Muscle layer of duodenum (tissue), 2 donors: ENCODE data around the gene CFL2.

Experiments
- H3K27ac ChIP-seq: one replicate; pipeline ENCODE4 v1.7.0; 2013; ENCODE audit warnings: mild to moderate bottlenecking, low read length
- H3K27me3 ChIP-seq: one replicate; pipeline ENCODE4 v1.7.0; 2013; ENCODE audit warnings: low read depth, mild to moderate bottlenecking, control low read depth, low read length
- H3K36me3 ChIP-seq, 2 donors: one replicate each; pipeline ENCODE4 v1.7.0; 2013; ENCODE audit warnings: low read length in 2 of 2, control low read depth in 1 of 2, mild to moderate bottlenecking in 1 of 2; ENCODE audit not compliant: insufficient read depth in 2 of 2, control insufficient read depth in 1 of 2
- H3K4me1 ChIP-seq, 2 donors: one replicate each; pipeline ENCODE4 v1.7.0; 2013; ENCODE audit warnings: low read length in 2 of 2, mild to moderate bottlenecking in 2 of 2, control low read depth in 1 of 2, moderate library complexity in 1 of 2; ENCODE audit not compliant: insufficient read depth in 2 of 2, control insufficient read depth in 1 of 2
- H3K4me3 ChIP-seq, 2 donors: one replicate each; pipeline ENCODE4 v1.7.0; 2013; ENCODE audit warnings: low read length in 2 of 2, low read depth in 1 of 2, mild to moderate bottlenecking in 1 of 2
- H3K9me3 ChIP-seq, 2 donors: one replicate each; pipeline ENCODE4 v1.7.0; 2013; ENCODE audit warnings: low read length in 2 of 2, control low read depth in 1 of 2, mild to moderate bottlenecking in 1 of 2; ENCODE audit not compliant: control insufficient read depth in 1 of 2
- donor health status: healthy.

Gene CFL2

GRCh38 chr14:34688470-34689206, 25.8 kb downstream of the CFL2 start:
- H3K4me1 ChIP-seq = no peaks in the 10 kb centered on the region
- no peak overlapping the region for H3K4me3 ChIP-seq
- no peaks in the 10 kb centered on the region for H3K27me3 ChIP-seq
- no peaks in the 10 kb centered on the region for H3K9me3 ChIP-seq
- no peaks in the 10 kb centered on the region for H3K36me3 ChIP-seq
- no peak overlapping the region for H3K27ac ChIP-seq

GRCh38 chr14:34685819-34686428, 28.5 kb downstream of the CFL2 start:
- Histone ChIP-seq H3K36me3 (no peaks in the 10 kb centered on the region), H3K4me1 (no peaks in the 10 kb centered on the region), H3K4me3 (no peak overlapping the region), H3K27ac (no peak overlapping the region), H3K27me3 (no peaks in the 10 kb centered on the region), H3K9me3 (no peaks in the 10 kb centered on the region)

GRCh38 chr14:34684578-34684977, 29.8 kb downstream of the CFL2 start:
- H3K36me3 ChIP-seq = no peaks in the 10 kb centered on the region
- no peak overlapping the region for H3K27ac ChIP-seq
- no peaks in the 10 kb centered on the region for H3K4me1 ChIP-seq
- H3K4me3 ChIP-seq = no peak overlapping the region
- no peaks in the 10 kb centered on the region for H3K9me3 ChIP-seq
- H3K27me3 ChIP-seq = no peaks in the 10 kb centered on the region

GRCh38 chr14:34682787-34683321, 31.5 kb downstream of the CFL2 start:
- no peaks in the 10 kb centered on the region for H3K9me3 ChIP-seq
- no peaks in the 10 kb centered on the region for H3K36me3 ChIP-seq
- no peaks in the 10 kb centered on the region for H3K27me3 ChIP-seq
- H3K27ac ChIP-seq = no peak overlapping the region
- no peaks in the 10 kb centered on the region for H3K4me1 ChIP-seq
- no peak overlapping the region for H3K4me3 ChIP-seq

- no peaks in the 10 kb centered on the region for H3K27me3 ChIP-seq
- no peak overlapping the region for H3K27ac ChIP-seq
- no peaks in the 10 kb centered on the region for H3K36me3 ChIP-seq
- H3K4me1 ChIP-seq = no peaks in the 10 kb centered on the region
- H3K9me3 ChIP-seq = no peaks in the 10 kb centered on the region
- H3K4me3 ChIP-seq = no peak overlapping the region
Observed at GRCh38 chr14:34680806-34681479, 33.5 kb downstream of the CFL2 start.

DNA sequence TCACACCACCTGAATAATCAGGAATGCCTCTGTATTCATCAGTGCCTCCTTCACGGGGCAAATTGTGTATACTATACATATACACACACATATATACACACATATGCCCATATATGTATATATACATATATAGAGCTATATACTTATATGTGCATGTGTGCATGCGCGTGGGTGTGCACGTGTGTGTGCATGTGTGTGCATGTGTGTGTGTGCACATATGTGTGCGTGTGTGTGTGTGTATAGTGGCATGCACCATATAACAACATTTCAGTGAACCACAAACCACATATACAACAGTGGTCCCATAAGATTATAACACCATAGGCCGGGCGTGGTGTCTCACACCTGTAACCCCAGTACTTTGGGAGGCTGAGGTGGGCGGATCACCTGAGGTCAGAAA, 35.7 kb downstream of the CFL2 start:
- no peak overlapping the region for H3K4me3 ChIP-seq

GRCh38 chr14:34678306-34678705, 36.1 kb downstream of the CFL2 start:
- Histone ChIP-seq H3K27me3 (no peaks in the 10 kb centered on the region), H3K36me3 (no peaks in the 10 kb centered on the region), H3K27ac (no peak overlapping the region), H3K4me3 (no peak overlapping the region), H3K4me1 (no peaks in the 10 kb centered on the region), H3K9me3 (no peaks in the 10 kb centered on the region)

More for the DNA sequence above, 35.7 kb downstream of the CFL2 start:
- Histone ChIP-seq H3K36me3 (no peaks in the 10 kb centered on the region), H3K27ac (no peak overlapping the region), H3K9me3 (no peaks in the 10 kb centered on the region), H3K4me1 (no peaks in the 10 kb centered on the region), H3K27me3 (no peaks in the 10 kb centered on the region)

DNA sequence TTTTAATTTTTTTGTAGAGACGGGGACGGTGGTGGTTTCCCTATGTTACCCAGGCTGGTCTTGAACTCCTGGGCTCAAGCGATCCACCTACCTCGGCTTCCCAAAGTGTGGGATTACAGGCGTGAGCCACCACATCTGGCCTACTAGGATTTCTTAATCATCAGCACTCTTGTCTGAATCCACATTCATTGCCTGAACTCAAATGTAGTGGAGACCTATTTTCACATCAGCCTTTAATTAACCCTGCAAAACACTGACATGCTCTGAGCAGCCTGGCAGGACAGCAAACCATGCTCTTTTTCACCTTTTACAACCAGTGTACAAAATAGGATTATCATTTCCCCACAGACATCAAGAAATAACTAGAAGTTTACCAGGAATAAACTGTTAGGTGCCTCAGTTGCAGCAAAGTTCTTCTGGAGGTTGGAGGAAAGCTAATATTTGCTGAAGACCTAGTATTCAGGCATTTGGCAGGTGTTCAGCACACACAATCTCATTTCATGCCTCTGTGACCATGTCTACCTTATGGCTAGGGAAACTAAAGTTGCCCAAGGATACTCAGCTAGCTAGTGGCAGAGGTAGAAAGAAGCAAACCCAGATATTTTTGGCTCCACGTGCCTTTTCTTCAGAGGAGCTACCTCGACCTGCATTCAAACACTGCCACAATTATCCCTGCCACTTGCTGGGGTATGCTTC, 37.7 kb downstream of the CFL2 start:
- no peaks in the 10 kb centered on the region for H3K4me1 ChIP-seq
- no peak overlapping the region for H3K4me3 ChIP-seq
- H3K36me3 ChIP-seq = no peaks in the 10 kb centered on the region
- no peak overlapping the region for H3K27ac ChIP-seq
- H3K27me3 ChIP-seq = no peaks in the 10 kb centered on the region
- no peaks in the 10 kb centered on the region for H3K9me3 ChIP-seq

DNA sequence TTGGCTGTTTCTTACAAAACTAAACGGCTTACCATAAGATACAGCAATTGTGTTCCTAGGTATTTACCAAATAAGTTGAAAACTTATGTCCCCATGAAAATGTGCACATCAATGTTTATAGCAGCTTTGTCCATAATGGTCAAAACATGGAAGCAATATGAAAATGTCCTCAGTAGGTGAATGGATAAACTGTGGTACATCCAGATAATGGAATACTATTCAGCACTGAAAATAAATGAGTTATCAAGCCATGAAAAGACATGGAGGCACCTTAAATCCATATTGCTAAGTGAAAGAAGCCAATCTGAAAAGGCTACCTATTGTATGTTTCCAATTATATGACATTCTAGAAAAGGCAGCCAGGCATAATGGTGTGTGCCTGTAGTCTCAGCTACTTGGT, 40.7 kb downstream of the CFL2 start:
- Histone ChIP-seq H3K27me3 (no peaks in the 10 kb centered on the region), H3K4me1 (no peaks in the 10 kb centered on the region), H3K27ac (no peak overlapping the region), H3K36me3 (no peaks in the 10 kb centered on the region), H3K4me3 (no peak overlapping the region), H3K9me3 (no peaks in the 10 kb centered on the region)

DNA sequence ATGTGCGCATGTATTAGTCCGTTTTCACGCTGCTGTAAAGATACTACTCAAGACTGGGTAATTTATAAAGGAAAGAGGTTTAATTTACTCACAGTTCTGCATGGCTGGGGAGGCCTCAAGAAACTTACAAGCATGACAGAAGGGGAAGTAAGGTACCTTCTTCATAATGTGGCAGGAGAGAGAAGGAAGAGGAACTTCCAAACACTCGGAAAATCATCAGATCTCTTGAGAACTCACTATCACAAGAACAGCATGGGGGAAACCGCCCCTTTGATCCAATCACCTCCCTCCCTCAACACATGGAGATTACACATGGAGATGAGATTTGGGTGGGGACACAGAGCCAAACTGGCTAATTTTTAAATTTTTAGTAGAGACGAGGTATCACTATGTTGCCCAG, 42.7 kb downstream of the CFL2 start:
- no peaks in the 10 kb centered on the region for H3K4me1 ChIP-seq
- no peaks in the 10 kb centered on the region for H3K27me3 ChIP-seq
- no peaks in the 10 kb centered on the region for H3K9me3 ChIP-seq
- no peaks in the 10 kb centered on the region for H3K36me3 ChIP-seq
- no peak overlapping the region for H3K27ac ChIP-seq
- no peak overlapping the region for H3K4me3 ChIP-seq

DNA sequence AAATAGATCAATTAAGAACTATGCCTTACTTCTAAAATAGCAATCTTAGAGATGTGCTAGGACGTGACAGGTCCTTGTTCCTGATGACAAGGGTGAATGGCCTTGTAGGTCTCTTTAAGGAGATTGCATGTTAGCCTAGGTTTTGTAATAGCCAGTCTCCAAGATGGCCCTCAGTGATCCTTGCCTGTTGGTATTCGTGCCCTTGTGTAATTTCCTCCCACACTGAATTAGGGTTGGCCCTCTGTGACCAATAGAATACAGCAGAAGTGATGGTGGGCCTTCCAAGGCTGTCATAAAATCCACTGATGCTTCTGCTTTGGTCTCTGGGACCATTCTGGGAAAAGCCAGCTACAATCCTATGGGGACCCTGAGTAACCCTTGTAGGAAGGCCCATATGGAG, 46.3 kb downstream of the CFL2 start:
- no peaks in the 10 kb centered on the region for H3K36me3 ChIP-seq
- no peak overlapping the region for H3K4me3 ChIP-seq
- H3K27ac ChIP-seq = no peak overlapping the region
- H3K4me1 ChIP-seq = no peaks in the 10 kb centered on the region
- no peaks in the 10 kb centered on the region for H3K9me3 ChIP-seq
- H3K27me3 ChIP-seq = no peaks in the 10 kb centered on the region
